Brain microvascular endothelial cell (primary cell): ENCODE data around the gene LDB2.
A peak's percentile ranks its signal among the peaks of the same experiment; 100 is the strongest.

ENCODE experiments used
- DNase-seq: peaks from one replicate; pipeline ENCODE4 v3.0.0-alpha.2; 2020
- H3K27ac ChIP-seq: fragments of 250-450 bp; sonication (Bioruptor Pico); 2 replicates; pipeline ENCODE4 v1.5.1; 2020; ENCODE audit warnings: mild to moderate bottlenecking, moderate library complexity
- H3K27me3 ChIP-seq: fragments of 250-450 bp; sonication (Bioruptor Pico); replicated peaks from 2 replicates; pipeline ENCODE4 v1.5.1; 2020; ENCODE audit warnings: mild to moderate bottlenecking
- H3K36me3 ChIP-seq: fragments of 250-450 bp; sonication (Bioruptor Pico); replicated peaks from 2 replicates; pipeline ENCODE4 v1.5.1; 2020; ENCODE audit warnings: mild to moderate bottlenecking
- H3K4me3 ChIP-seq: 2 replicates; pipeline ENCODE4 v1.5.1; 2011; ENCODE audit warnings: low read depth, mild to moderate bottlenecking, control low read depth, low read length, moderate library complexity
- in situ Hi-C: cut with HindIII; loops from 2 replicates; pipeline ENCODE4 v1.10.0; 2017; ENCODE audit warnings: low sequenced_read_pairs, low pct_ligation_motif_present
- TF ChIP-seq, protein P1 (sequence below): IDR thresholded peaks from 2 replicates; pipeline ENCODE4 v1.5.1; 2011; ENCODE audit warnings: low read depth, mild to moderate bottlenecking, moderate library complexity, low read length, control low read depth, inconsistent platforms; ENCODE audit errors: missing control alignments

Gene LDB2

DNA sequence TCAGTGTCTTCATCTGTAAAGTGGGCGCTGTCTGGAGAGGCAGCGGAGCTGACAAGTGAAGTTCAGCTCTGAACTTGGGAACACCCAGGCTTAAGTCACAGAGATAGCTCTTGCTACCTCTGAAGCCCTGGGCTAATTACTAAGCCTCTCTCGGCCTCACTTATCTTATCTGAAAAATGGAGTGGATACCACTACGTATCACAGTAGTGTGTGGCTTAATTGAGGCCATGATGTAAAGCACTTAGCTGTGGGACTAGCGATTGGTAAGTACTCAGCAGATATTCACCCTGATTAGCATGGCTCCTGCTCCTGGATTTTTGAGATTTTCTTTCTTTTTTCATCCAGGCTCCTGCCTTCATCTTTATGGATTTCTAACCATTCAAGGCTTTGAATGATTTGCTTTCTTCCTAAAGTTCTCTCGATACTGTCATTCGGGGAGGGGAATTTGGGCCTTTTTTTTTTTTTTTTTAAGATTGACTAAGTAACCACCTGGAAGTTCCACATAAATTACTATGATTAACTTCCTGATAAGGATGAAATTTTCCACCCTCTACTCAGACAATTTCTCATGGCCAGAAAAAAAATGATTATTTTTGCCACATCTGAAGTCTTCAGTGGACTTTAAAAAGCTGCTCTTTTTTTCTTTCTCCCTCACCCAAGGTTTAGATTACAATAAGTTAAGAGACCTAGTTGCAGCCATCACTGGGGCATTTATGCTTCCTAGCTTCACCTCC is 17.1 kb downstream of the LDB2 start:
- Histone ChIP-seq H3K27me3 (no peaks in the 10 kb centered on the region), H3K4me3 (no peak overlapping the region), H3K27ac (no peak overlapping the region), H3K36me3 (no peaks in the 10 kb centered on the region)
- no peak for DNase-seq
- in situ Hi-C loops, result no loop called here
- TF ChIP-seq, protein P1, sequence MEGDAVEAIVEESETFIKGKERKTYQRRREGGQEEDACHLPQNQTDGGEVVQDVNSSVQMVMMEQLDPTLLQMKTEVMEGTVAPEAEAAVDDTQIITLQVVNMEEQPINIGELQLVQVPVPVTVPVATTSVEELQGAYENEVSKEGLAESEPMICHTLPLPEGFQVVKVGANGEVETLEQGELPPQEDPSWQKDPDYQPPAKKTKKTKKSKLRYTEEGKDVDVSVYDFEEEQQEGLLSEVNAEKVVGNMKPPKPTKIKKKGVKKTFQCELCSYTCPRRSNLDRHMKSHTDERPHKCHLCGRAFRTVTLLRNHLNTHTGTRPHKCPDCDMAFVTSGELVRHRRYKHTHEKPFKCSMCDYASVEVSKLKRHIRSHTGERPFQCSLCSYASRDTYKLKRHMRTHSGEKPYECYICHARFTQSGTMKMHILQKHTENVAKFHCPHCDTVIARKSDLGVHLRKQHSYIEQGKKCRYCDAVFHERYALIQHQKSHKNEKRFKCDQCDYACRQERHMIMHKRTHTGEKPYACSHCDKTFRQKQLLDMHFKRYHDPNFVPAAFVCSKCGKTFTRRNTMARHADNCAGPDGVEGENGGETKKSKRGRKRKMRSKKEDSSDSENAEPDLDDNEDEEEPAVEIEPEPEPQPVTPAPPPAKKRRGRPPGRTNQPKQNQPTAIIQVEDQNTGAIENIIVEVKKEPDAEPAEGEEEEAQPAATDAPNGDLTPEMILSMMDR, result no peak

DNA sequence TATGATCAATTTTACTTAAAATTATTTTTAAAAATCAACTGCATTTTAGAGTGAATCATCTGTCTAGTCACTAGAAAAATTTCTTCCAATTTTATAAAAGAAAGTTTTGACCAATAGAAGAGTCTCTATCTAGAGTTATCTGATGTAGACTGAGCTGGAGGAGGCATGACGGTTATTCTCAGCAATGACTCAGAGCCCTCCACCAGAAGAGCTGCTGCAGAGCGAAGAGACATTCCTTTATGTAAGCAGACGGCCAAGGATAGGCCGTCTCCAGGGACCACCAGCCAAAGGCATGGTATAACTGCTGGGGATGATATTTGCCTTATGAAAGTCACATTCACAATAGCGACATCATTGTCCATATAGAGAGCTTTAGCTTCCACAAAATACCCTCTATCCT is 23.0 kb downstream of the LDB2 start:
- DNase-seq, result peak; percentile 96
- Histone ChIP-seq H3K27me3 (no peaks in the 10 kb centered on the region), H3K27ac (peak overlapping the region; percentile 85), H3K36me3 (no peaks in the 10 kb centered on the region), H3K4me3 (no peak overlapping the region)
- in situ Hi-C loops, result no loop called here
- TF ChIP-seq, protein P1, result no peak

DNA sequence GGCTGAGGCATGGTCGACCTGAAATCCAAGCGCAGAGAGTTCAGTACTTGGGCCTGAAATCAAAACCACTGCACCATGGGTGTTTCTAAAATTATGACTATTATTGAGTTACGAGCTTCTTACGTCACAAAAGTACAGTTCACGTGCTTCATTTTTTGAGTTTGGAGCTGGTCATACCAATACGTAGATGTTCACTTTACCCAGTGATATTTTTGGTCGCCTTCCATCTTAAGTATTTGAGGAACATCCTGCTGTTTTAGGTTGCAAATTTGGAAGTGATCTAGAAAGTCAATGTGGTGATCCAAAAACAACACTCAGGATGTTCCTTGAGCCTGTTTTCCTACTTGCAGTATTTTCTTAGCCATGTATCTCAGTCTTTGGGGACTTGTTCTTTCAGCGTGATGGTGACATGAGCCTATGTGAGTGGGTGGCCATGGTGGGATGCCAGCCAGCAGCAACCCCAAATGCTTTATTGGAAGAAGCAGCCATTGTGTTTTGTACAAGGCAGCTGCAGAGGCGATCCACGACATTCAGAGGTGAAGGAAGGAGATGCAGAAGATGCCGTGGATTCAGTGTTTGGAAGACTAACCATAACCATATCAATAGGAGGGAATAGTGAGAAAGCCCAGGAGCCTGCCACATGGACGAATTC is 28.7 kb downstream of the LDB2 start:
- Histone ChIP-seq H3K36me3 (no peaks in the 10 kb centered on the region), H3K27ac (no peak overlapping the region), H3K4me3 (no peak overlapping the region), H3K27me3 (no peaks in the 10 kb centered on the region)
- no peak for DNase-seq
- in situ Hi-C loops, result no loop called here
- TF ChIP-seq, protein P1, result no peak

DNA sequence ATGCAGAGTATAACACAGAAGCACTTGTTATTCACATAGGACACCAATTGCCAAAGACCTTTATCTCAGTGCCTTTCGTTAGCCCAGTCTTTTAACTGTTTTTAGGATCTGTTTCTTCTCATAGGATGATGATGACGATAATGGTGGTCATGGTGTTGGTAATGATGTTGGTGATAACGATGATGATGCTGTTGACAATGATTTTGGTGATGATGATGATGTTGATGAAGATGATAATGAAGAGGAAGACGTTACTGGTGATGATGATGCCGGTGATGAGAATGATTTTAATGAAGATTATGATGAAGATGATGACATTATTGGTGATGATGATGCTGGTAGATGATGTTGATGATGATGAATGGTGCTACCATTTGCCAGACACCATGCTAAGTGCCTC is 29.8 kb downstream of the LDB2 start:
- Histone ChIP-seq H3K27ac (no peak overlapping the region), H3K4me3 (no peak overlapping the region), H3K36me3 (no peaks in the 10 kb centered on the region), H3K27me3 (no peaks in the 10 kb centered on the region)
- no peak for DNase-seq
- TF ChIP-seq, protein P1, result no peak
- in situ Hi-C loops, result no loop called here

DNA sequence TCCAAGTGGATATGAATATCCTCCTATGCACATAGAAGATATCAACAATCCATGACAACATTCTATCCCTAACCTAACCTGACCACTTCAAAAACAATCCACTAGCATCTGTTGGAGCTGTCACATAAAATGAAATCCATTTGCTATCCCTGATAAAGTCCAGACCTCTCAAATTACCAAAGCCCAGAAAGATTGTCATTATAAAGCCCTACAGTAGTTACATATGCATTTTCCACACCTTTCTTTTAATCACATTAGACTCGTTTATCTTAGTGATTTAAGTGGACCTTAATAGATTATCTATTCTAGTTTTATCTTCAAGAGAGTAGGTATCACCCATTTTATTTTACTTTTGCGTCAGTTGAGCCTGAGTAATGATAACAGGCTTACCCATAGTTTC is 30.6 kb downstream of the LDB2 start:
- no peaks in the 10 kb centered on the region for H3K27me3 ChIP-seq
- TF ChIP-seq, protein P1, result no peak
- DNase-seq, result no peak
- no peak overlapping the region for H3K4me3 ChIP-seq
- no peak overlapping the region for H3K27ac ChIP-seq
- in situ Hi-C loops, result no loop called here
- H3K36me3 ChIP-seq, result no peaks in the 10 kb centered on the region
